HepG2 (cell line): ENCODE results near the gene PALMD. TPM values are rescaled to one million over a fixed set of nuclear protein-coding genes. Genes with fewer than 3 reads are reported as not detected.

Experiments used
- ARID2 ChIP-seq: sonication (generic); formaldehyde crosslinking; IDR thresholded peaks from 2 replicates; pipeline ENCODE4 v1.8.1; 2022; ENCODE audit warnings: mild to moderate bottlenecking, missing genetic modification reagents, borderline replicate concordance
- CC2D1A ChIP-seq: sonication (generic); formaldehyde crosslinking; IDR thresholded peaks from 2 replicates; pipeline ENCODE4 v1.8.1; 2023; ENCODE audit warnings: mild to moderate bottlenecking, missing genetic modification reagents
- ETV5 ChIP-seq: IDR thresholded peaks from 2 replicates; pipeline ENCODE4 v1.6.1; 2018; ENCODE audit warnings: missing biosample characterization, missing genetic modification reagents, inconsistent platforms, borderline replicate concordance
- FOXA3 ChIP-seq: IDR thresholded peaks from 2 replicates; pipeline ENCODE4 v1.6.1; 2016; ENCODE audit warnings: missing genetic modification reagents, missing compliant biosample characterization
- GATAD2A ChIP-seq: IDR thresholded peaks from 2 replicates; pipeline ENCODE4 v1.6.1; 2016
- GMEB2 ChIP-seq: IDR thresholded peaks from 2 replicates; pipeline ENCODE4 v1.6.1; 2016; ENCODE audit warnings: missing biosample characterization, missing genetic modification reagents, low read depth
- HNF4G ChIP-seq, 2 experiments: sonication (generic) in 1 of 2; formaldehyde crosslinking in 1 of 2; IDR thresholded peaks; 2 replicates each; pipeline versions ENCODE4 v1.4.0 to v1.6.1; 2011 to 2020; ENCODE audit warnings: borderline replicate concordance in 2 of 2, low read depth in 2 of 2, mild to moderate bottlenecking in 2 of 2, low read length in 1 of 2, missing genetic modification reagents in 1 of 2, moderate library complexity in 1 of 2
- KDM4B ChIP-seq: sonication (generic); formaldehyde crosslinking; IDR thresholded peaks from 2 replicates; pipeline ENCODE4 v1.4.0; 2020; ENCODE audit warnings: missing genetic modification reagents
- MTF1 ChIP-seq: sonication (generic); formaldehyde crosslinking; IDR thresholded peaks from 2 replicates; pipeline ENCODE4 v1.5.0; 2020; ENCODE audit warnings: missing genetic modification reagents
- RFXANK ChIP-seq: IDR thresholded peaks from 2 replicates; pipeline ENCODE4 v1.6.1; 2016
- RNF2 ChIP-seq: fragments of 450-650 bp; conservative IDR thresholded peaks from 2 replicates; pipeline ENCODE4 v1.6.1; 2016; ENCODE audit warnings: low read depth
- SATB2 ChIP-seq: sonication (generic); formaldehyde crosslinking; IDR thresholded peaks from 2 replicates; pipeline ENCODE4 v1.5.0; 2020; ENCODE audit warnings: missing genetic modification reagents
- SSRP1 ChIP-seq: IDR thresholded peaks from 2 replicates; pipeline ENCODE4 v1.6.1; 2016; ENCODE audit warnings: control low read depth
- TFE3 ChIP-seq: IDR thresholded peaks from 2 replicates; pipeline ENCODE4 v1.6.1; 2016
- ZC3H4 ChIP-seq: sonication (generic); formaldehyde crosslinking; IDR thresholded peaks from 2 replicates; pipeline ENCODE4 v1.4.0; 2020; ENCODE audit warnings: missing genetic modification reagents, borderline replicate concordance
- ZNF101 ChIP-seq: sonication (generic); formaldehyde crosslinking; IDR thresholded peaks from 2 replicates; pipeline ENCODE4 v1.4.0; 2020; ENCODE audit warnings: mild to moderate bottlenecking, low read depth, missing genetic modification reagents, borderline replicate concordance
- ZNF275 ChIP-seq: sonication (generic); formaldehyde crosslinking; IDR thresholded peaks from 2 replicates; pipeline ENCODE4 v1.8.0; 2022; ENCODE audit warnings: missing genetic modification reagents, mild to moderate bottlenecking, inconsistent platforms, borderline replicate concordance
- ZNF30 ChIP-seq: sonication (generic); formaldehyde crosslinking; IDR thresholded peaks from 2 replicates; pipeline ENCODE4 v1.5.0; 2020; ENCODE audit warnings: mild to moderate bottlenecking, missing genetic modification reagents
- ZNF333 ChIP-seq: sonication (generic); formaldehyde crosslinking; IDR thresholded peaks from 2 replicates; pipeline ENCODE4 v1.4.0; 2020; ENCODE audit warnings: mild to moderate bottlenecking, missing genetic modification reagents, borderline replicate concordance
- ZNF569 ChIP-seq: sonication (generic); formaldehyde crosslinking; IDR thresholded peaks from 2 replicates; pipeline ENCODE4 v1.5.0; 2020; ENCODE audit warnings: mild to moderate bottlenecking, missing genetic modification reagents, moderate library complexity, borderline replicate concordance
- ZNF780A ChIP-seq: sonication (generic); formaldehyde crosslinking; IDR thresholded peaks from 2 replicates; pipeline ENCODE4 v1.8.0; 2022; ENCODE audit warnings: mild to moderate bottlenecking, missing genetic modification reagents, moderate library complexity
- polyA plus RNA-seq, 8 experiments: library from polyadenylated mRNA; depleted of rRNA in 3 of 8; stranded (reverse) in 7 of 8; unstranded in 1 of 8; fragments of >200 nt; fragmentation: Illumina TruSeq in 4 of 8; extraction: Trizol in 4 of 8; gene quantifications; 2 replicates each; pipeline versions ENCODE4 v1.2.1 to v1.2.3, GENCODE V29; 2011 to 2016; ENCODE audit warnings: low read depth in 4 of 8, missing spikeins in 1 of 8, mixed read lengths in 1 of 8; ENCODE audit not compliant: insufficient read depth in 1 of 8
- total RNA-seq, 5 experiments: library from RNA; depleted of rRNA; stranded (reverse); fragments of >200 nt; fragmentation: Illumina TruSeq; extraction: Trizol; gene quantifications; 2 replicates each; pipeline ENCODE4 v1.2.3, GENCODE V29; 2016; ENCODE audit warnings: low read depth in 1 of 5
- TF ChIP-seq, protein P1 (sequence below): sonication (generic); formaldehyde crosslinking; IDR thresholded peaks from 2 replicates; pipeline ENCODE4 v1.9.0; 2021; ENCODE audit warnings: missing genetic modification reagents, borderline replicate concordance
- TF ChIP-seq, protein P2 (sequence below): sonication (generic); formaldehyde crosslinking; IDR thresholded peaks from 2 replicates; pipeline ENCODE4 v1.4.0; 2020; ENCODE audit warnings: missing genetic modification reagents

The PALMD gene
- total and polyA plus RNA-seq, 2 of the 13 experiments (the other 11 are each of a cell fraction or from before 2014, with no cell fraction given) = 5.5 to 31.1 TPM

DNA sequence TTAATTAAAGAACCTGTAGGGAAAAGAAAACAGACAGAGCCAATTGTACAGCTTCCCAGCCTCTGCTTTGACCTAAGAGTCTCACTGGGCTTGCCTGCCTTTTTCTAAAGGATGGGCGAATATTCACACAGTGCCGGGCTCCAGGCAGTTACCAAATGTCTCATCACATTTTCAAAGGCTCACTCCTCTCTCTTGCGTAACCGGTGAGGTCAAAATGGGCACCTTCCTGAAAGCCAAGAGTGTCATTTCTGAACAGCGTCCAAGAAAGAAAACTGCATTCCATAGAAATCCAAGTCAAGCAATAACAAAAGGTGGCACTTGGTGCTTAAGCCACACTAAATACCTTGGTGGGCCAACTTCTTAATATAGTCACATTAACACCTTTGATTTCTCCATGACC is 710 bp upstream of the PALMD start (continued):
- TF ChIP-seq, protein P1, sequence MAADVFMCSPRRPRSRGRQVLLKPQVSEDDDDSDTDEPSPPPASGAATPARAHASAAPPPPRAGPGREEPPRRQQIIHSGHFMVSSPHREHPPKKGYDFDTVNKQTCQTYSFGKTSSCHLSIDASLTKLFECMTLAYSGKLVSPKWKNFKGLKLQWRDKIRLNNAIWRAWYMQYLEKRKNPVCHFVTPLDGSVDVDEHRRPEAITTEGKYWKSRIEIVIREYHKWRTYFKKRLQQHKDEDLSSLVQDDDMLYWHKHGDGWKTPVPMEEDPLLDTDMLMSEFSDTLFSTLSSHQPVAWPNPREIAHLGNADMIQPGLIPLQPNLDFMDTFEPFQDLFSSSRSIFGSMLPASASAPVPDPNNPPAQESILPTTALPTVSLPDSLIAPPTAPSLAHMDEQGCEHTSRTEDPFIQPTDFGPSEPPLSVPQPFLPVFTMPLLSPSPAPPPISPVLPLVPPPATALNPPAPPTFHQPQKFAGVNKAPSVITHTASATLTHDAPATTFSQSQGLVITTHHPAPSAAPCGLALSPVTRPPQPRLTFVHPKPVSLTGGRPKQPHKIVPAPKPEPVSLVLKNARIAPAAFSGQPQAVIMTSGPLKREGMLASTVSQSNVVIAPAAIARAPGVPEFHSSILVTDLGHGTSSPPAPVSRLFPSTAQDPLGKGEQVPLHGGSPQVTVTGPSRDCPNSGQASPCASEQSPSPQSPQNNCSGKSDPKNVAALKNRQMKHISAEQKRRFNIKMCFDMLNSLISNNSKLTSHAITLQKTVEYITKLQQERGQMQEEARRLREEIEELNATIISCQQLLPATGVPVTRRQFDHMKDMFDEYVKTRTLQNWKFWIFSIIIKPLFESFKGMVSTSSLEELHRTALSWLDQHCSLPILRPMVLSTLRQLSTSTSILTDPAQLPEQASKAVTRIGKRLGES (CRISPR knock-in tag) = no peak
- TF ChIP-seq ZNF275 = no peak
- no peak for TF ChIP-seq SSRP1
- TF ChIP-seq RNF2 = no peak
- TF ChIP-seq, protein P2, sequence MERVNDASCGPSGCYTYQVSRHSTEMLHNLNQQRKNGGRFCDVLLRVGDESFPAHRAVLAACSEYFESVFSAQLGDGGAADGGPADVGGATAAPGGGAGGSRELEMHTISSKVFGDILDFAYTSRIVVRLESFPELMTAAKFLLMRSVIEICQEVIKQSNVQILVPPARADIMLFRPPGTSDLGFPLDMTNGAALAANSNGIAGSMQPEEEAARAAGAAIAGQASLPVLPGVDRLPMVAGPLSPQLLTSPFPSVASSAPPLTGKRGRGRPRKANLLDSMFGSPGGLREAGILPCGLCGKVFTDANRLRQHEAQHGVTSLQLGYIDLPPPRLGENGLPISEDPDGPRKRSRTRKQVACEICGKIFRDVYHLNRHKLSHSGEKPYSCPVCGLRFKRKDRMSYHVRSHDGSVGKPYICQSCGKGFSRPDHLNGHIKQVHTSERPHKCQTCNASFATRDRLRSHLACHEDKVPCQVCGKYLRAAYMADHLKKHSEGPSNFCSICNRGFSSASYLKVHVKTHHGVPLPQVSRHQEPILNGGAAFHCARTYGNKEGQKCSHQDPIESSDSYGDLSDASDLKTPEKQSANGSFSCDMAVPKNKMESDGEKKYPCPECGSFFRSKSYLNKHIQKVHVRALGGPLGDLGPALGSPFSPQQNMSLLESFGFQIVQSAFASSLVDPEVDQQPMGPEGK (CRISPR knock-in tag) = peak; percentile 42
- peak; percentile 59 for TF ChIP-seq GATAD2A
- TF ChIP-seq ZNF30 (CRISPR knock-in tag) = no peak
- TF ChIP-seq ZNF333 (CRISPR knock-in tag) = no peak
- no peak for TF ChIP-seq SATB2 (CRISPR knock-in tag)
- no peak for TF ChIP-seq ARID2
- TF ChIP-seq ZC3H4 = no peak
- no peak for TF ChIP-seq ZNF780A
- no peak for TF ChIP-seq MTF1
- TF ChIP-seq HNF4G (IDR thresholded peaks at IDR 0.05; ENCODE audit: borderline replicate concordance, low read depth, low read length) = peak; percentile 43; the same call in 1 of the 2 replicates
- TF ChIP-seq HNF4G (CRISPR knock-in tag; IDR thresholded peaks at IDR 0.05; ENCODE audit: borderline replicate concordance, low read depth) = no peak
- TF ChIP-seq GMEB2 (CRISPR knock-in tag) = no peak
- no peak for TF ChIP-seq TFE3 (CRISPR knock-in tag)
- TF ChIP-seq ETV5 = 0 out of 2 replicates have a peak, but pooled peaks have one; percentile 10
- TF ChIP-seq ZNF569 (CRISPR knock-in tag) = no peak
- peak; percentile 42 for TF ChIP-seq FOXA3 (CRISPR knock-in tag)
- TF ChIP-seq CC2D1A (CRISPR knock-in tag) = no peak
- TF ChIP-seq KDM4B (CRISPR knock-in tag) = no peak
- TF ChIP-seq ZNF101 = no peak
- no peak for TF ChIP-seq RFXANK (CRISPR knock-in tag)
